DMS153 (cell line): ENCODE data around the gene LPIN3.
"Not testable (repeated sequence)": the region's sequence is repeated elsewhere in the genome, so short reads cannot be mapped to it uniquely, and the experiment has no call there.

ENCODE experiments used
- DNase-seq: peaks from one replicate; lab custom pipeline; 2025; lab: John Stamatoyannopoulos, UW

Gene LPIN3, protein sequence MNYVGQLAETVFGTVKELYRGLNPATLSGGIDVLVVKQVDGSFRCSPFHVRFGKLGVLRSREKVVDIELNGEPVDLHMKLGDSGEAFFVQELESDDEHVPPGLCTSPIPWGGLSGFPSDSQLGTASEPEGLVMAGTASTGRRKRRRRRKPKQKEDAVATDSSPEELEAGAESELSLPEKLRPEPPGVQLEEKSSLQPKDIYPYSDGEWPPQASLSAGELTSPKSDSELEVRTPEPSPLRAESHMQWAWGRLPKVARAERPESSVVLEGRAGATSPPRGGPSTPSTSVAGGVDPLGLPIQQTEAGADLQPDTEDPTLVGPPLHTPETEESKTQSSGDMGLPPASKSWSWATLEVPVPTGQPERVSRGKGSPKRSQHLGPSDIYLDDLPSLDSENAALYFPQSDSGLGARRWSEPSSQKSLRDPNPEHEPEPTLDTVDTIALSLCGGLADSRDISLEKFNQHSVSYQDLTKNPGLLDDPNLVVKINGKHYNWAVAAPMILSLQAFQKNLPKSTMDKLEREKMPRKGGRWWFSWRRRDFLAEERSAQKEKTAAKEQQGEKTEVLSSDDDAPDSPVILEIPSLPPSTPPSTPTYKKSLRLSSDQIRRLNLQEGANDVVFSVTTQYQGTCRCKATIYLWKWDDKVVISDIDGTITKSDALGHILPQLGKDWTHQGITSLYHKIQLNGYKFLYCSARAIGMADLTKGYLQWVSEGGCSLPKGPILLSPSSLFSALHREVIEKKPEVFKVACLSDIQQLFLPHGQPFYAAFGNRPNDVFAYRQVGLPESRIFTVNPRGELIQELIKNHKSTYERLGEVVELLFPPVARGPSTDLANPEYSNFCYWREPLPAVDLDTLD

DNA sequence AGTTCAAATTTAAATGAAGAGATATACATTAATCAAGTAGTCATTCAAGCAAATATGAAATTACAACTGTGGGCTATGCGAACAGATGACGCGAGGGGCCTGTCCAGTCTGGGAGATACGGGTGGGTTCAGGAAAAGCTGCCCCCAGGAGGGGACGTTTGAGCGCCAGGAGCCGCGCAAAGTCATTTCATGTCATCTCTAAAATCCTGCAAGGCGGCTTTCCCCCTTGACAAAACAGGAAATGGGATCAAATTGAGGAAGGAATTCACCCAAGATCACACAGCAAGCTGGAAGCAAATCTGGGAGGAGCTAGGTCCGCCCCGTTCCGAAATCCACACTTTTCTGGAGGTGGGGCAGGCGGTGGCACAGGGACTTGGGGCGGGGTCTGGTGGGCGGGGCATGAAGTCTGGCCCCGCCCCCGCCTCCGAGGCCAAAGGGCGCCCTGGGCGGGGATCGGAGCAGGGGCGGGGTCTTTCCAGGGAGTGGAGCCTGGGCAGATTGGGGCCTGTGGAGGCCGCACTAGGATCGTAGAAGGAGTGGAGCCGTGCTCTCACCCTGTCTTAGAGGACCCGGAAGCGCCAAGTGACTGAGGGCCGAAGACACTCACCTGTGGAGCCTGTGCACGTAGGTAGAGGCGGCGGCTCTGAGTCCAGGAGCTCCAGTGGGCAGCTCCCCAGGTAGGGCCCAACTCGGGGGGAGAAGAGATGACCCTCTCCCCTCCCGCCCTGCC, at the start of gene LPIN3:
Gene LPIN3 (plus strand): TSS at position 495 of the 729 bp plus-strand sequence. CDS start 4,983 bp downstream, outside the sequence.
- DNase-seq: peak; percentile 84

DNA sequence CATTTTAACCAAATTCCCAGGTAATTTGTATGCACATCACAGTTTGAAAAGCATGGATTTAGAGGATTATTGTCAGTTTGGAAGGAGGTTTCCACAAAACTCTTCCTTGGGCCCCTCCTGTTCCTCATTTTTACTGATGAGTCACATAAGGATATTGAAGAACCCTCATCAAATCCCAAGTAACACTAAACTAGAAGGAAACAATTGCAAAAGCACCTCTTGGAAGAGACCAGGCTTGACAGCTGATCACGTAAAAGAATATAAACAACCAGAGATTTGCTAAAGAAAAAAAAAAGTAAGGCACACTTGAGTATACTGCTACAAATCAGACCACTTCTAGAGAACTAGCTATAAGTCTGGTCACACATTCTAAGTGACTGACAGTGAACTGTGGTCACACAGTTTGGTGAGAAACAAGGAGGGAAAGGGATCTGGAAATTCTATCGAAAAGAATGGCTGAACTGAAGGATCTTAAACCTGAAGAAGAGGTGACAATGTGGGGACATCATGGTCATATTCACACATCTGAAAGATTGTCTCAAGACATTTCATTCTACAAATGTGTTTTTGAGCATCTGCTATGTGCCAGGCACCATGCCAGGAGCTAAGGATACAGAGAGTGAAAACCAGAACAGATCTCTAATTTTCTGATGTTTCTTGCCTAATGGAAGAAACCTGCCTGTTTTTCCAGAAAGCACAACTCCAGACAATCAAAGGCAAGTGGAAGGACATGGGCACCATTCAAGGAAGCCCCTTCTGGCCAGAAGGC, 47.2 kb upstream of the LPIN3 start:
- no peak for DNase-seq

DNA sequence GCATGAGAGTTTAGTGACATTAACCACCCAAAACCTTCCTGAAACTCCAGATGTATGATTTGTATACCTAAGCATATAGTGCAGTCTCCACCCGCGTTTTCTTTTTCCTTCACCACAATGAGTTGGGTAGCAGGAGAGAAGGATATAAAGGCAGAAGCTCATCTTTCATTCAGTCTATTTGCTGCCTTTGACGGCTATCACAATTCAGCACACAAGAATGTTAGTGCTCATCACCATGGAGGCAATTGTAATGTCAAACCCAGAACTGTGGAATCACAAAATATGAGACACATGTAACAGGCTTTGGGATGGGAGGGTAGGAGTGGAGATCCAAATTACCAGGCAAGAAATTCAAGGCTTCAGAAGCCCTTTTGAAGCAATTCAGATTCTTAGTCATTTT, 40.7 kb upstream of the LPIN3 start:
- no peak for DNase-seq

DNA sequence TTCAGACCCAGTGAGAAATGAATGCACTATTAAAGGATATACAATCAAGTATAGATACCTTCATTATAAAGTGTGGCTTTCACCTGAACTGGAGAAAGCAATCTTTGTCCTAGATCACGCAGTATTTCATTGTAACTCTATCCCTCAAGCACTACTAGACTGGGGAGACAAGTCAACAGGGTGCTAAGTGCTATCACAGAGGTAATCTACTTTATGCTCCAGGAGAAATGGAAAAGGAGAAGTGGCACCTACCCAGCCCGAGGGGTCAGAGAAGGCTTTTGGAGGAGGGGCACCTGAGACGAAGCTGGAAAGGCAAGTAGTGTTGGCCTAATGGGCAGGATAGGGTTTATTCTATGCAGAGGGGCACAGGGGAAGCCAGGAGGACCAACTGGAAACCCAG, 40.2 kb upstream of the LPIN3 start:
- no peak for DNase-seq

DNA sequence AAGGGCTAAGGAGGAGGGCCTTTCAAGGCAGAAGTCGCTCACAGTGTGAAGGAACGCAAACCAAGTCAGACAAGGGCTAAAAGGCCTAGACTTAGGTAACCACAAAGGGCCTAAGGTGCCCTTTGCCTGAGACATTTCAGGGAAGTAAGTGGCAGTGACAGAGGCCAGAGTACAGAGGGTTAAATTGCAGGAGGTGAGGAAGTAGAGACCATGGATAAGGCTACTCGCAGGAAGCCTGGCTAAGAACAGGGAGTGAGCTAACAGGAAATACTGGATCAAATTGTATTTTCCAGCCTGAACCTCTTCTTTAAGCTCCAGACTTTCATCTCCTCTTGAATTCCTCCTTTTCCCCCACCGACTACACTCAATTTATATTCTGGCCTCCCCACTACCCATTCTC, 39.7 kb upstream of the LPIN3 start:
- DNase-seq: no peak

DNA sequence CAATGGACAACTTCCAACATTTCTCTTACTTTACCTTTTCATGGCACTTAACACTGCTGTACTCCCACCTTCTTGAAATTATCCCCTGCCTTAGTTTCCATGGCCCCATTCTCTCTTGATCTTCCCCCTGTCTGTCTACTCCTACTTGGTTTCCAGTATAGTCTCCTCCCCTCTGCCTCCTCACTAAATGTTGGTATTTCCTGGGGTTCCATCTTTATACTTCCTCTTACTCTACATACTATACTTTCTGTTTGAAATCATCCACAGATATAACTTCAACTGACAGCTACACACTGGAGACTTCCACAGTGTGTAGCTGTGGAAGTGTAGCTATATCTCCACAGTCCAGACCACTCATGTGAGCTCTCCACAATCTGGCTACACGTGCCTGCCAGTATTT, 36.6 kb upstream of the LPIN3 start:
- no peak for DNase-seq

DNA sequence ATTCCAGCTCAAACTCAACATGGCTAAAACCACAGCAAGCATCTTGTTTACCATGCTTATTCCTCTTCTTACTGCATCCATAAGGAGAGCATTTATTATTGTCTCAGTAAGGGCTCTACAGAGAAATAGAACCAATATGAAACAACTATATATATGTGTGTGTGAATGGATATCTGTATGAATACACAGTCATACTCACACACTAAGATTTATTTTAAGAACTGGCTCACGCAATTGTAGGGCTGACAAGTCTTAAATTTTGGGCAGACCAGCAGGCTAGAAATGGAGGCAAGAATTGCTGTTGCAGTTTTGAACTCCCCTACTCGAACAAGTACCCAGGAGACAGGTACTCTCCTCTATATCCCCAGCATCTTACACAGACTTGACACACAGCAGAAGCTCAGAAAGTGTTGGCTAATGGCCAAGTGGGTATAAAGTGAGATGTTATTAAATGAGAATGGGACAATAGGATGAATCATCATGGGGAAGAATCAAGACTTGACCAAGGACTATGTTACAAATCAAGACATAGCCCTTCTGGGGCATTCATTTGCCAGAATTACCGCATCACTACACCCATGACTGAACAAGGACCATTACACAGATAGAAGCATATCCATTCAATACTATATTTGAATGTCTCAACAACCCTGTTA, 36.1 kb upstream of the LPIN3 start:
- no peak for DNase-seq

DNA sequence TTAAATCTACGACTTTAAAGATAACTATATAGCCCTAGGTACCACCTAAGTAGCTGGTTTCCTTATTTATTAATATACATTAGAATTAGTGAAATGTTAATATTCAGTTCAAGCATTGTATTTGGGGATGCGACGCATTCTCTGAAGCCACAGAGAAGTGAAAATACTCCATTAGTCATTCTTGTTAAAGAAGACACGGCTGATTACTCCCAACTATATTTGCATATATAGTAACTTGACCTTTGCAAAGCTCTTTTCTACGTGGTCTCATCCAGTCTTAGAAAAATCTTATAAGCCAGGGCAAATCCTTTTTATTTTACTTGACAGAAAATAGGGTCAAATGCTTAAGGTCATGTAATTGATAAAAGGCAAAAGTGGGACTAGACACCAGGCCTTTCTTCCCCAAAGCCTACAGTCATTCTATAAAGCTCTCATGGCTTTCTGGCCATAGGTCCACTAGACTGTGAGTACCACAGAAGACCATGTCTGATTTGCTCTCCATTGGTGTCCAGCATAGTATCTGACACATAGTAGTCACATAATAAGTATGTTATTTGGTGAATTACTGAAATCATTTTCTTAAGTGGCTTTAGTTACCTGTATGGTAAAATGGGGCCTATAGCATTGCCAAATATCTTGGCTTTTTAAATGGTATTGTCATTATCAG, 34.4 kb upstream of the LPIN3 start:
- no peak for DNase-seq

DNA sequence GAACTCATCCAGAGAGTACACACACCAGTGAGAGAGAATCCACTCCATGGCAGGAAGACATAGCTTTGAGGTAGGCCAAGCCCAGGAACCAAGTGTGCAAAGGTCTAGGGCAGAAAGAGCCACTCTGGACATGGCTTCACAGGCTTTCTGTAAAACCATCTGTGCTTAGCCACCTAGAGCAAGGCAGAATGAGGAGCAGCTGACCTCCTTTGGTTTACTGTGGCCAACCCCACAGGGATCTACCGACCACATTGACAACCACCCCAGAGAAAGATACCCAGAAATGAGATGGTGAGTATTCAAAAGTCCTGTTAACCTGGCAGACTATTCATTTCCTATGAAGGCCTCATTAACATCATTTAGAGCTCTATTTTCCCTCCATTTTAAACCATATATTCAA, 33.6 kb upstream of the LPIN3 start:
- DNase-seq: no peak

DNA sequence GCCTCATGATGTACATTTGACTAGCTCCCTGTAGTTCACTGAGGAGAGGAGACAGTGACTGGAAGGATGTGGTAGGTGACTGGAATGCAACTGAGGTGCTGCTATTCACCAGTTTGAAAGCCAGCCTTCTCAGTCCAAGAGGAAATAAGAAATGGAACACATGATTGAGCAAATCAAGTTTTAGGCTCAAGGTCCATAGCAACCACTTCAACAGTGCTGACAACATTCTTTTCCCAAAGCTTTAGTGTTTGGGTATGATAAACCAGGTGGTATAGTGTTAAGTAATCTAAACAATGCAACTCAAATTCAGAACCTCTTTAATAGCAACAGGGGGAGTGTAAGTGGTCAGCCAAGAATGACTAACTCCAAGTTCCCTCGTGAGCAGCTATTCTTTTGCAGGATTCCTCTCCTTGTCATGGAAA, 32.3 kb upstream of the LPIN3 start:
- no peak for DNase-seq

DNA sequence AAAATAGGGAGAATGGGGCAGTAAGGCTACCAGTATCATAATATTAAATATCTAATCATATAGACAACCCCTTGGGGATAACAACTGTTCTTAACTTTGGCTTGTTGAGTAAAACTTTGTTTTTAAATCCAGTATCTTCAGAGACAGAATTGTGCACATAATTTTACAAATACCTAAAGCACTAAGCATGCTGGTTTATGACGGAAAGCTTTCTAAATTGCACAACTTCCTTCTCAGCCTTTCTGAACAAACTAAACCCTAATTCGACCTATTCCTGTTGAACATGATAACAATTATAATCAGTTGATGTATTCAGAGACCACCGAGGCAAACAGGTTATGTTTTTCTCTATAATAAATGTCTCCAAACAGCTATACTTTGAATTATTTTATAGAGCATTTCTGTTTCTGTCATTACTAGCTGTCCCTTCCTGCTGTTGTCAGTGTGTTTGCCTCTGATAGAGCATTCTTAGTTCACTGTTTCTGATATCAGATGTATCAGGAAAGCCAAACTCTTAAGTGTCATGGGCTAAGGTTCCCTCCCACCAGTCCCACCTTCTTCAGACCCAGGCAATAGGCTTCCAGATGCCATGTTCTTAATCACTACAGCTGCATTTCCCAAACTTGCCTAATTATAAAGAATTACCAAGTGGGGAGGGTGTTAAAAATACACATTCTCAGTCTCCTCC, 31.8 kb upstream of the LPIN3 start:
- DNase-seq: no peak

DNA sequence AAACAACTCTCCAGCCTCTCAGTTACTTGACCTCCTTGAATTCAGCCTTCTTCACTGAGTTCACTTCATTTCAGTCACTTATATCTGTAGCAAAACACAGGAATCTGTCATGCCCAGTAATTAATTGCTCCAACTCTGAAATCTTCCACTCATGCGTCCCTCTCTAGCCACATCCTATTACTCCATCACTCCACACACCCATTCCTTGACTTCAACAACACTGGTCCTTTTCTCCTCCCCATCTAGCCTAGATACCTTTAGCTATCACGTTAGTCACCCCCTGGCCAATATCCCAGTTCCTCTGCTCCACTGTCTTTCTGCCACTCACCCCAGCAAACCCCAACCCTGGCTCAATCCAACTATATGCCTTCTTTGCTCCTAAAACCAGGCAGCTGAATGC, 30.8 kb upstream of the LPIN3 start:
- no peak for DNase-seq

DNA sequence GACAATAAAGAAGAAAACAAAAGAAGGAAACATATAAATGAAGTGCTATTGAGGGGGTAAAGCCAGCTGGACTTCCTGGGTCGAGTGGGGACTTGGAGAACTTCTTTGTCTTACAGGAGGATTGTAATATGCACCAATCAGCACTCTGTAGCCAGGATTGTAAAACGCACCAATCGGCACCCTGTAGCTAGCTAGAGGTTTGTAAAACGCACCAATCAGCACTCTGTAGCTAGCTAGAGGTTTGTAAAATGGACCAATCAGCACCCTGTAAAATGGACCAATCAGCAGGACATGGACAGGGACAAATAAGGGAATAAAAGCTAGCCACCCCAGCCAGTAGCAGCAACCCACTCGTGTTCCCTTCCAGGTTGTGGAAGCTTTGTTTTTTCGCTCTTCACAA, 28.6 kb upstream of the LPIN3 start:
- not testable (repeated sequence) for DNase-seq

DNA sequence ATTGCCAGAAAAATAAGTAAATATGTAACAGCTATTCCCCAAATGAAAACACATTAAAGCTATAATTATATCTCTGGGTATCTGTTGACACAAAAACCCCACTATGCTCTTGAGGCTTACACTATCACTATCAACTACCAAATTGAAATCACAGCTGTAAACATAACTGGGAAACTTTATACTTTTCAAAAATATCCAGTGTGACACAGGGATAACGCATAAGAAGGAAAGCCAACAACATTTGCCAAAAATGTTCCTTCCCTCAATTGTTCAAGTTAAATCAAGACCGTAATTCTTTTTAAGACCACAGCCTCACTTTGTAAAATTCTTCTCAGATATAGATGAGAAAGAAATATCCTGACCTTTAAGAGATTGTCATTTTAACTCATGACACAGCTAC, 26.2 kb upstream of the LPIN3 start:
- DNase-seq: no peak

DNA sequence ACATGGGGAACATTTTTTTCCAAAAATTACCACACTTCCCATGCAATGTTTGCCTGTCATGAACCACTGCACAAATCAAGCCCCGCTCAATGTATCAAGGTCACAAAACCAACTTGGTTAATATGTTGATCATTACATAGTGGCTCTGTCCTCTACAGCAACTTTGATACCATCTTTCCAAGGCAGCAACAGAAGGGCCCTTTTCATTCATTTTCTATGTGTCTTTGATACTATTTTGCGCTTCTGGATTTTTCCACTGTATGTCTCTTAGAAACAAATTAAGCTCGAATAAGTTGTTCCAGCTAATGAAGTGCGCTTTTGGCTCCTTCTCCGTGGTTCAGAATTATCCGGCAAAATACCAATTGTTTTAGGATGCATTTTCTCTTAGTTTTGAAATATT, 24.6 kb upstream of the LPIN3 start:
- no peak for DNase-seq

DNA sequence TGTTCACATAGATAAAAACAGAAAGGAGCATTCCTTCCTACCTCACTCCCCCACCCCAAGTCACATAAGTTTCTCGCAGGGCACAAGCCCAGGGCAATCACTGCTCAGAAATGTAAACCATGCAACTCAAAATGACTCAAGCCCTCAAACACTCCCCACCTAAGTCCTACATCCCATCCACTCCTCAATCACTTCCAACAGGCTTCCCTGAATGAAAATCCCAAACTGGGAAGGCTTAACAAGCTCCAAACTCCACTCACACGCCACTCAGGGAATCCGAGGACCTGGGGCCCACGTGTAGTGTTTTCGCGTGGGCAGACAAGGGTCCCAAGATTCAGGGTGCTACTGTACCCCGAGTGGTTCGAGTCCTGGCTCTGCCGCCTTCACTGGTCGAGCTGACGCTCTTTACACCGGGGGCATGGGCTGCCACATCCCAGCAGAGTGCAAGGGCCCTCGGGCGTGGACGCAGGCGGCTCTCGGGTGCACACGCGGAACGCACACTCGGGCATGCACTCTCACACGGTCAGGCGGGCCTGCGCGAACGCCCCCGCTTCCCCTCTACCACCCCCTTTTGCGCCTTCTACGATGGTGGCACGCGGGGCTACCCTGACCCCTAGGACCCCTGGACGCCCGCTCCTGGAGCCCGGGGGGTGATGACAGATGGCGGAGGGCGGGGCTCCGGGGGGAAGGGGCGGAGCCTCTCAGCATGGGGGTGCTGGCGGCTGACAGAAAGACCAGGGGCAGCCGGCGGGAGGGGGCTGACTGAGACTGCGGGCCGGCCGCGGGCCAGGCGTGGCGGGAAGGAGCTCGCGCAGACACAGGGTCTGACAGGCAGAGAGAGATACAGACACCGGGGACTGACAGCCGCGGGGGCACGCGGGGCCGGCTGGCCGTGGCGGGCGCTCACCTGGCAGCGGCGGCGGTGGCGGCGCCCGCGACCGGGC, 23.7 kb upstream of the LPIN3 start:
- no peak for DNase-seq

DNA sequence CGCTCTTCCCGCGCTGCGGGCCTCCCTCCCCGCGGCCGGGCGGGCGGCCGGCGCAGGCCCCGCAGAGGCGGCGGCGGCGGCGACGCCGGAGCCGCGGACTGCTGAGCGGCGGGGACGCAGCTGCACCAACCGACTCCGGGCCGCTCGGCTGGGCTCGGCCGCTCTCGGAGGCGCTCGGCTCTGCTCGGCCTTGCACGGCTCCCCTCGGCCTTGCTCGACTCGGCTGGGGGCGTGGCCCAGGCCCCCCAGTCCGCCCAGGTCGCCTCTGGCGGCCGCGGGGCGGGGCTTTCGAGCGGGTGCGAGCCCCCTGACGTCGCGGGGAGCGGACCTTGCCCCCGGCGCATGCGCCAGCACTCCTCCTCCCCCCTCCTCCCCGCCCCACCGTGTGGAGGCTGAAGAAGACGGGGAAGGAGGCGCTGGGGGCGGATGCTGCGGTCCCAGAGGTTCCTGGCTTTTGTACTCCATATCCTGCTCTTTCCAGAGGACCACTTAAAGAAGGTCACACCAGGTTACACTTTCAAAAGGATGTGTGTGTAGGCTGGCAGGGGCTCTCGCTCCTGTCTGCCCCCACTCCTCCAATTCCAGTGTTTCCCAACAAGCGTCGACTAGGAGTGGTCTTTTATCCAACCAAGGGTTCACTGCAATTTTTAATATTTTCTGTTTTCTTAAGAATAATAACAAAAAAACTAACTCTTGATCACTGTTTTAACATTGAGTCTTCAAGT, 22.9 kb upstream of the LPIN3 start, which contains the start of gene ZHX3:
Gene ZHX3 (minus strand): TSS at position 186 of the 725 bp plus-strand sequence. CDS start 112,815 bp downstream, outside the sequence.
- DNase-seq: peak; percentile 93

DNA sequence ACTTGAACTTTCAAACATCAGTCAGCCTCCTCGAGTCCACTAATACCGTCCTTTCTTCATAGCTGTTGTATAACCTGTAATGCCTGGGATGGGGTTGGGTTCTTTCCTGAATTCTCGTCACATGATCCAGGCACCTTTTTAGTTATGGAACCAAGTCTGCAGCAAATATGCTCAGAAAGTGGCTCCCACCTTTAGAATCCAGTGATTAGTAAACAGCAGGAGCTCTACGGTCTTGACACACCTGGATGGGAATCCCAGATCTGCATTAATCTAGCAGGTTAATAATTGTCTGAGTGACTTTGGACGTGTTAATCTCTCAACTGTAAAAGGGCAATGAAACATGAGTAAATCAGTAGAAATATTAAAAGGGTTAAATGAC, 22.4 kb upstream of the LPIN3 start:
- no peak for DNase-seq
